GM23248 (cell line): ENCODE data around the gene THOP1.

Experiments
- EZH2 ChIP-seq: fragments of 200-600 bp; sonication (generic); IDR thresholded peaks from 2 replicates; pipeline ENCODE4 v1.6.1; 2018; ENCODE audit warnings: antibody characterized with exemption, mild to moderate bottlenecking; ENCODE audit not compliant: insufficient read depth, poor library complexity, severe bottlenecking
- EZH2phosphoT487 ChIP-seq: fragments of 200-600 bp; sonication (generic); IDR thresholded peaks from 2 replicates; pipeline ENCODE4 v1.6.1; 2018; ENCODE audit warnings: antibody characterized with exemption, moderate library complexity, mild to moderate bottlenecking, low read depth; ENCODE audit not compliant: insufficient read depth

GRCh38 chr19:2761309-2761677, 24.0 kb upstream of the THOP1 start:
- TF ChIP-seq EZH2: no peak
- no peak for TF ChIP-seq EZH2phosphoT487
